GM12878 (cell line): ENCODE measurements around the gene TBC1D8. TPM values are rescaled to one million over a fixed set of nuclear protein-coding genes. Genes with fewer than 3 reads are reported as not detected.

Experiments used
- BCL11A ChIP-seq: IDR thresholded peaks from 2 replicates; pipeline ENCODE4 v1.6.1; 2011; ENCODE audit warnings: low read depth, low read length
- CHD2 ChIP-seq: IDR thresholded peaks from 2 replicates; pipeline ENCODE4 v1.6.1; 2011; ENCODE audit warnings: low read depth, low read length, improper control_type of control experiment, borderline replicate concordance
- CREM ChIP-seq: IDR thresholded peaks from 2 replicates; pipeline ENCODE4 v1.6.1; 2014; ENCODE audit warnings: antibody characterized with exemption, low read depth
- EP300 ChIP-seq, 2 experiments: fragments of 150-350 bp in 1 of 2; IDR thresholded peaks; 2 replicates each; pipeline ENCODE4 v1.6.1; 2011 to 2012; ENCODE audit warnings: low read depth in 2 of 2, low read length in 2 of 2, borderline replicate concordance in 1 of 2, improper control_type of control experiment in 1 of 2, inconsistent platforms in 1 of 2; ENCODE audit not compliant: control insufficient read depth in 1 of 2
- ETV6 ChIP-seq, 2 experiments: fragments of 450-650 bp in 1 of 2; IDR thresholded peaks in 1 of 2; conservative IDR thresholded peaks in 1 of 2; 2 replicates each; pipeline ENCODE4 v1.6.1; 2014; ENCODE audit warnings: antibody characterized with exemption in 1 of 2, borderline replicate concordance in 1 of 2, low read depth in 1 of 2, mild to moderate bottlenecking in 1 of 2, moderate library complexity in 1 of 2
- HDAC6 ChIP-seq: fragments of 200-600 bp; sonication (generic); IDR thresholded peaks from one replicate; pipeline ENCODE4 v1.8.0; 2017; ENCODE audit warnings: antibody characterized with exemption; ENCODE audit not compliant: unreplicated experiment
- HDGF ChIP-seq: fragments of 450-650 bp; IDR thresholded peaks from 2 replicates; pipeline ENCODE4 v1.6.1; 2016; ENCODE audit warnings: antibody characterized with exemption
- IKZF1 ChIP-seq: fragments of 450-650 bp; conservative IDR thresholded peaks from 2 replicates; pipeline ENCODE4 v1.6.1; 2017; ENCODE audit warnings: antibody characterized with exemption, mild to moderate bottlenecking
- JUNB ChIP-seq: IDR thresholded peaks from 2 replicates; pipeline ENCODE4 v1.6.1; 2016; ENCODE audit warnings: antibody characterized with exemption, mild to moderate bottlenecking
- NFYA ChIP-seq: IDR thresholded peaks from 2 replicates; pipeline ENCODE4 v1.6.1; 2011; ENCODE audit warnings: low read depth, mild to moderate bottlenecking, low read length, improper control_type of control experiment, borderline replicate concordance
- PAX5 ChIP-seq: IDR thresholded peaks from 2 replicates; pipeline ENCODE4 v1.6.1; 2011; ENCODE audit warnings: low read depth, low read length, borderline replicate concordance
- PML ChIP-seq: IDR thresholded peaks from 2 replicates; pipeline ENCODE4 v1.6.1; 2012; ENCODE audit warnings: low read length, inconsistent platforms
- RBBP5 ChIP-seq: fragments of 200-600 bp; sonication (generic); conservative IDR thresholded peaks from 2 replicates; pipeline ENCODE4 v1.6.1; 2016
- RCOR1 ChIP-seq: conservative IDR thresholded peaks from 2 replicates; pipeline ENCODE4 v1.6.1; 2012; ENCODE audit warnings: low read depth, low read length, improper control_type of control experiment
- SIX5 ChIP-seq: IDR thresholded peaks from 2 replicates; pipeline ENCODE4 v1.6.1; 2011; ENCODE audit warnings: mild to moderate bottlenecking, low read depth, low read length, moderate library complexity; ENCODE audit not compliant: severe bottlenecking
- SREBF2 ChIP-seq: IDR thresholded peaks from 2 replicates; pipeline ENCODE4 v1.6.1; 2012; ENCODE audit warnings: mild to moderate bottlenecking, low read length
- STAT3 ChIP-seq: IDR thresholded peaks from 2 replicates; pipeline ENCODE4 v1.6.1; 2011; ENCODE audit warnings: low read depth, low read length, improper control_type of control experiment
- ZNF207 ChIP-seq: fragments of 450-650 bp; IDR thresholded peaks from 2 replicates; pipeline ENCODE4 v1.6.1; 2014; ENCODE audit warnings: antibody characterized with exemption, mild to moderate bottlenecking, borderline replicate concordance
- ZNF274 ChIP-seq: IDR thresholded peaks from one replicate; pipeline ENCODE4 v1.8.0; 2011; ENCODE audit not compliant: insufficient read length, insufficient read depth
- ZNF622 ChIP-seq: fragments of 450-650 bp; IDR thresholded peaks from 2 replicates; pipeline ENCODE4 v1.6.1; 2017; ENCODE audit warnings: mild to moderate bottlenecking, inconsistent platforms
- polyA plus RNA-seq, 11 experiments: library from polyadenylated mRNA; depleted of rRNA in 4 of 11; unstranded in 6 of 11; stranded (reverse) in 5 of 11; fragments of >200 nt; fragmentation: Nextera tagmentation in 4 of 11; fragmentation: Illumina TruSeq in 1 of 11; extraction: Ambion mirVana in 4 of 11; extraction: Trizol in 1 of 11; gene quantifications; 1 replicate in 1 of 11; 2 replicates in 10 of 11; pipeline versions ENCODE4 v1.2.1 to v1.2.3, GENCODE V29; 2011 to 2016; ENCODE audit warnings: inconsistent platforms in 2 of 11, missing spikeins in 2 of 11, low read depth in 1 of 11
- total RNA-seq, 4 experiments: library from RNA; depleted of rRNA in 3 of 4; stranded (reverse); fragments of >200 nt in 3 of 4; fragmentation: Illumina TruSeq in 1 of 4; extraction: Trizol in 1 of 4; gene quantifications; 2 replicates each; pipeline versions ENCODE4 v1.2.1 to v1.2.3, GENCODE V29; 2013 to 2021
- TF ChIP-seq, protein P1 (sequence below): fragments of 450-650 bp; IDR thresholded peaks from 2 replicates; pipeline ENCODE4 v1.6.1; 2017; ENCODE audit warnings: antibody characterized with exemption, mild to moderate bottlenecking, moderate library complexity
- TF ChIP-seq, protein P2 (sequence below): fragments of 450-650 bp; formaldehyde crosslinking; IDR thresholded peaks from 2 replicates; pipeline ENCODE4 v1.4.0; 2022; ENCODE audit warnings: mild to moderate bottlenecking, moderate library complexity
- TF ChIP-seq, protein P3 (sequence below): fragments of 450-650 bp; IDR thresholded peaks from 2 replicates; pipeline ENCODE4 v1.6.1; 2017; ENCODE audit warnings: borderline replicate concordance

TBC1D8 gene
- total and polyA plus RNA-seq, 10 of the 15 experiments (the other 5 are each of a cell fraction or from before 2014, with no cell fraction given), result 0.80 to 4.9 (median 4.4) TPM

DNA sequence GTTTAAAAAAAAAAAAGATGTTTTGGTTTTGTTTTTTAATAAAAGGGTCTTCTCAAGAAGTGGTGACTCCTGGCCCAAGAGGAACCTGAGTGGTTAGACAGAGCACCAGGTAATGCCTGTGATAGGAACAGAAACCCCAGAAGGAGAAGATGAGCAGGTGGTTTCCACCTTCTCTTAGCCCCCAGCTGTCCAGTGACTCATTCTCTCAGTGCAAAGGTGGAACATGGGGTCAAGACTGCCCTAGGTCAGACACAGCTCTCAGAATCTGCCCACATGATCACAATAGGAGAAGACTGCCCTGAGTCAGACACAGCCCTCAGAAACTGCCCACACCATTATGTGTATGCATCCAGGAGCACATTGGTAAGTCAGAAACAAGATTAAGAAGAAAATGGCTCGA lies 61.8 kb downstream of the TBC1D8 start (continued):
- TF ChIP-seq, protein P1, sequence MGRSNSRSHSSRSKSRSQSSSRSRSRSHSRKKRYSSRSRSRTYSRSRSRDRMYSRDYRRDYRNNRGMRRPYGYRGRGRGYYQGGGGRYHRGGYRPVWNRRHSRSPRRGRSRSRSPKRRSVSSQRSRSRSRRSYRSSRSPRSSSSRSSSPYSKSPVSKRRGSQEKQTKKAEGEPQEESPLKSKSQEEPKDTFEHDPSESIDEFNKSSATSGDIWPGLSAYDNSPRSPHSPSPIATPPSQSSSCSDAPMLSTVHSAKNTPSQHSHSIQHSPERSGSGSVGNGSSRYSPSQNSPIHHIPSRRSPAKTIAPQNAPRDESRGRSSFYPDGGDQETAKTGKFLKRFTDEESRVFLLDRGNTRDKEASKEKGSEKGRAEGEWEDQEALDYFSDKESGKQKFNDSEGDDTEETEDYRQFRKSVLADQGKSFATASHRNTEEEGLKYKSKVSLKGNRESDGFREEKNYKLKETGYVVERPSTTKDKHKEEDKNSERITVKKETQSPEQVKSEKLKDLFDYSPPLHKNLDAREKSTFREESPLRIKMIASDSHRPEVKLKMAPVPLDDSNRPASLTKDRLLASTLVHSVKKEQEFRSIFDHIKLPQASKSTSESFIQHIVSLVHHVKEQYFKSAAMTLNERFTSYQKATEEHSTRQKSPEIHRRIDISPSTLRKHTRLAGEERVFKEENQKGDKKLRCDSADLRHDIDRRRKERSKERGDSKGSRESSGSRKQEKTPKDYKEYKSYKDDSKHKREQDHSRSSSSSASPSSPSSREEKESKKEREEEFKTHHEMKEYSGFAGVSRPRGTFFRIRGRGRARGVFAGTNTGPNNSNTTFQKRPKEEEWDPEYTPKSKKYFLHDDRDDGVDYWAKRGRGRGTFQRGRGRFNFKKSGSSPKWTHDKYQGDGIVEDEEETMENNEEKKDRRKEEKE, result no peak
- TF ChIP-seq, protein P2, sequence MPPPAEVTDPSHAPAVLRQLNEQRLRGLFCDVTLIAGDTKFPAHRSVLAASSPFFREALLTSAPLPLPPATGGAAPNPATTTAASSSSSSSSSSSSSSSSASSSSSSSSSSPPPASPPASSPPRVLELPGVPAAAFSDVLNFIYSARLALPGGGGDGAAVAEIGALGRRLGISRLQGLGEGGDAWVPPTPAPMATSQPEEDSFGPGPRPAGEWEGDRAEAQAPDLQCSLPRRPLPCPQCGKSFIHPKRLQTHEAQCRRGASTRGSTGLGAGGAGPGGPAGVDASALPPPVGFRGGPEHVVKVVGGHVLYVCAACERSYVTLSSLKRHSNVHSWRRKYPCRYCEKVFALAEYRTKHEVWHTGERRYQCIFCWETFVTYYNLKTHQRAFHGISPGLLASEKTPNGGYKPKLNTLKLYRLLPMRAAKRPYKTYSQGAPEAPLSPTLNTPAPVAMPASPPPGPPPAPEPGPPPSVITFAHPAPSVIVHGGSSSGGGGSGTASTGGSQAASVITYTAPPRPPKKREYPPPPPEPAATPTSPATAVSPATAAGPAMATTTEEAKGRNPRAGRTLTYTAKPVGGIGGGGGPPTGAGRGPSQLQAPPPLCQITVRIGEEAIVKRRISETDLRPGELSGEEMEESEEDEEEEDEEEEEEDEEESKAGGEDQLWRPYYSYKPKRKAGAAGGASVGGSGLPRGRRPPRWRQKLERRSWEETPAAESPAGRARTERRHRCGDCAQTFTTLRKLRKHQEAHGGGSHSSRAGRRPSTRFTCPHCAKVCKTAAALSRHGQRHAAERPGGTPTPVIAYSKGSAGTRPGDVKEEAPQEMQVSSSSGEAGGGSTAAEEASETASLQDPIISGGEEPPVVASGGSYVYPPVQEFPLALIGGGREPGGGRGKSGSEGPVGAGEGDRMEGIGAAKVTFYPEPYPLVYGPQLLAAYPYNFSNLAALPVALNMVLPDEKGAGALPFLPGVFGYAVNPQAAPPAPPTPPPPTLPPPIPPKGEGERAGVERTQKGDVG, result no peak
- TF ChIP-seq ZNF622 (no peak), ZNF274 (no peak), ZNF207 (no peak), SIX5 (no peak), PML (no peak), RCOR1 (no peak), BCL11A (peak; percentile 75; the same call in 1 of the 2 replicates), HDGF (no peak), JUNB (peak; percentile 66), ETV6 (conservative IDR thresholded peaks at IDR 0.05 in 1 of 2, IDR thresholded peaks at IDR 0.05 in 1 of 2; ENCODE audit: borderline replicate concordance in 1 of 2, low read depth in 1 of 2) (no peak), SREBF2 (no peak), PAX5 (peak; percentile 52; the same call in 1 of the 2 replicates), CREM (peak; percentile 59; the same call in 1 of the 2 replicates), NFYA (no peak), CHD2 (no peak), STAT3 (no peak), EP300 (IDR thresholded peaks at IDR 0.05; ENCODE audit: borderline replicate concordance in 1 of 2, control insufficient read depth in 1 of 2, low read depth in 2 of 2, low read length in 2 of 2) (peak in 1 of 2 experiments; percentile 55; a peak in 2 of 4 replicates), RBBP5 (no peak), IKZF1 (peak; percentile 58), HDAC6 (no peak)
- TF ChIP-seq, protein P3, sequence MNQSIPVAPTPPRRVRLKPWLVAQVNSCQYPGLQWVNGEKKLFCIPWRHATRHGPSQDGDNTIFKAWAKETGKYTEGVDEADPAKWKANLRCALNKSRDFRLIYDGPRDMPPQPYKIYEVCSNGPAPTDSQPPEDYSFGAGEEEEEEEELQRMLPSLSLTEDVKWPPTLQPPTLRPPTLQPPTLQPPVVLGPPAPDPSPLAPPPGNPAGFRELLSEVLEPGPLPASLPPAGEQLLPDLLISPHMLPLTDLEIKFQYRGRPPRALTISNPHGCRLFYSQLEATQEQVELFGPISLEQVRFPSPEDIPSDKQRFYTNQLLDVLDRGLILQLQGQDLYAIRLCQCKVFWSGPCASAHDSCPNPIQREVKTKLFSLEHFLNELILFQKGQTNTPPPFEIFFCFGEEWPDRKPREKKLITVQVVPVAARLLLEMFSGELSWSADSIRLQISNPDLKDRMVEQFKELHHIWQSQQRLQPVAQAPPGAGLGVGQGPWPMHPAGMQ, result no peak
